Measurements from ENCODE around the gene STARD3NL. TPM values are rescaled to one million over a fixed set of nuclear protein-coding genes. Genes with fewer than 3 reads are reported as not detected.
"Not testable (repeated sequence)": the region's sequence is repeated elsewhere in the genome, so short reads cannot be mapped to it uniquely, and the experiment has no call there.

The STARD3NL gene
- total RNA-seq, 1 donor from 2014 or later = 36.9 TPM

GRCh38 chr7:38257350-38257677 lies 79.3 kb downstream of the STARD3NL start:
- peaks cover 5% of the 10 kb centered on the region for H3K27me3 Mint-ChIP-seq (ENCODE audit: low read depth)
- TF ChIP-seq CTCF (IDR thresholded peaks at IDR 0.05; ENCODE audit: unreplicated experiment) = no peak
- no peaks in the 10 kb centered on the region for H3K36me3 Mint-ChIP-seq
- H3K9me3 Mint-ChIP-seq = no peaks in the 10 kb centered on the region
- H3K4me1 Mint-ChIP-seq = no peaks in the 10 kb centered on the region
- no peak overlapping the region for H3K4me3 Mint-ChIP-seq
- DNase-seq (ENCODE audit: low spot score in 2 of 2, unreplicated experiment in 2 of 2) = no peak
- no peak overlapping the region for H3K27ac Mint-ChIP-seq

GRCh38 chr7:38259157-38259556 lies 81.1 kb downstream of the STARD3NL start:
- H3K27ac Mint-ChIP-seq, H3K9me3 Mint-ChIP-seq: not testable (repeated sequence)

GRCh38 chr7:38261601-38262000 lies 83.6 kb downstream of the STARD3NL start:
- H3K27me3 Mint-ChIP-seq (ENCODE audit: low read depth); H3K36me3 Mint-ChIP-seq; H3K4me1 Mint-ChIP-seq: not testable (repeated sequence)

More at GRCh38 chr7:38259157-38259556, 81.1 kb downstream of the STARD3NL start:
- H3K4me1 Mint-ChIP-seq; H3K4me3 Mint-ChIP-seq; H3K36me3 Mint-ChIP-seq; H3K27me3 Mint-ChIP-seq (ENCODE audit: low read depth); DNase-seq (ENCODE audit: low spot score in 2 of 2, unreplicated experiment in 2 of 2): not testable (repeated sequence)

GRCh38 chr7:38262026-38262425 lies 84.0 kb downstream of the STARD3NL start:
- H3K27ac Mint-ChIP-seq; H3K4me3 Mint-ChIP-seq; DNase-seq (ENCODE audit: low spot score in 2 of 2, unreplicated experiment in 2 of 2); H3K4me1 Mint-ChIP-seq; H3K9me3 Mint-ChIP-seq; H3K36me3 Mint-ChIP-seq; H3K27me3 Mint-ChIP-seq (ENCODE audit: low read depth): not testable (repeated sequence)

More at GRCh38 chr7:38261601-38262000, 83.6 kb downstream of the STARD3NL start:
- DNase-seq (ENCODE audit: low spot score in 2 of 2, unreplicated experiment in 2 of 2); H3K27ac Mint-ChIP-seq; H3K4me3 Mint-ChIP-seq; H3K9me3 Mint-ChIP-seq: not testable (repeated sequence)

GRCh38 chr7:38262545-38262944 lies 84.5 kb downstream of the STARD3NL start:
- peaks cover 4% of the 10 kb centered on the region for H3K4me1 Mint-ChIP-seq
- TF ChIP-seq CTCF (IDR thresholded peaks at IDR 0.05; ENCODE audit: unreplicated experiment) = no peak
- H3K36me3 Mint-ChIP-seq = no peaks in the 10 kb centered on the region
- H3K4me3 Mint-ChIP-seq = no peak overlapping the region
- H3K27me3 Mint-ChIP-seq (ENCODE audit: low read depth) = no peaks in the 10 kb centered on the region
- H3K9me3 Mint-ChIP-seq = peaks cover 2% of the 10 kb centered on the region
- DNase-seq (ENCODE audit: low spot score in 2 of 2, unreplicated experiment in 2 of 2) = no peak
- no peak overlapping the region for H3K27ac Mint-ChIP-seq

- H3K9me3 Mint-ChIP-seq; H3K36me3 Mint-ChIP-seq; H3K4me1 Mint-ChIP-seq; DNase-seq (ENCODE audit: low spot score in 2 of 2, unreplicated experiment in 2 of 2); H3K27me3 Mint-ChIP-seq (ENCODE audit: low read depth); H3K27ac Mint-ChIP-seq; H3K4me3 Mint-ChIP-seq: not testable (repeated sequence)
Measured at GRCh38 chr7:38263274-38263673, 85.2 kb downstream of the STARD3NL start.

GRCh38 chr7:38264602-38265001 lies 86.6 kb downstream of the STARD3NL start:
- H3K4me3 Mint-ChIP-seq; H3K27me3 Mint-ChIP-seq (ENCODE audit: low read depth); H3K27ac Mint-ChIP-seq; H3K36me3 Mint-ChIP-seq; H3K4me1 Mint-ChIP-seq; DNase-seq (ENCODE audit: low spot score in 2 of 2, unreplicated experiment in 2 of 2); H3K9me3 Mint-ChIP-seq: not testable (repeated sequence)

- not testable (repeated sequence) for H3K4me3 Mint-ChIP-seq
Measured at GRCh38 chr7:38265958-38266357, 87.9 kb downstream of the STARD3NL start.

GRCh38 chr7:38269704-38270346 lies 91.8 kb downstream of the STARD3NL start:
- not testable (repeated sequence) for H3K9me3 Mint-ChIP-seq; H3K27me3 Mint-ChIP-seq (ENCODE audit: low read depth); H3K36me3 Mint-ChIP-seq; H3K4me1 Mint-ChIP-seq; DNase-seq (ENCODE audit: low spot score in 2 of 2, unreplicated experiment in 2 of 2); H3K4me3 Mint-ChIP-seq; H3K27ac Mint-ChIP-seq

More at GRCh38 chr7:38265958-38266357, 87.9 kb downstream of the STARD3NL start:
- DNase-seq (ENCODE audit: low spot score in 2 of 2, unreplicated experiment in 2 of 2); H3K9me3 Mint-ChIP-seq; H3K27me3 Mint-ChIP-seq (ENCODE audit: low read depth); H3K27ac Mint-ChIP-seq; H3K36me3 Mint-ChIP-seq; H3K4me1 Mint-ChIP-seq: not testable (repeated sequence)

- not testable (repeated sequence) for DNase-seq (ENCODE audit: low spot score in 2 of 2, unreplicated experiment in 2 of 2); H3K27me3 Mint-ChIP-seq (ENCODE audit: low read depth); H3K36me3 Mint-ChIP-seq; H3K4me1 Mint-ChIP-seq; H3K27ac Mint-ChIP-seq; H3K4me3 Mint-ChIP-seq; H3K9me3 Mint-ChIP-seq
Measured at GRCh38 chr7:38270405-38270804, 92.4 kb downstream of the STARD3NL start.

Data from mesothelial cell of epicardium (in vitro differentiated cells).